Measurements from ENCODE around the gene ELOA.

GRCh38 chr1:23752909-23753308 lies 9.6 kb downstream of the ELOA start:
- no peak for TF ChIP-seq CTCF (conservative IDR thresholded peaks at IDR 0.05)
- TF ChIP-seq ZFX (IDR thresholded peaks at IDR 0.05), result no peak

All from C4-2B (cell line).